GM12872 (cell line): ENCODE results near the gene IFT52.

Experiments used
- TF ChIP-seq, protein P1 (sequence below): IDR thresholded peaks from 3 replicates; pipeline ENCODE4 v1.5.1; 2011; ENCODE audit warnings: low read depth, mild to moderate bottlenecking, low read length, moderate library complexity; ENCODE audit not compliant: insufficient read depth

IFT52 gene

DNA sequence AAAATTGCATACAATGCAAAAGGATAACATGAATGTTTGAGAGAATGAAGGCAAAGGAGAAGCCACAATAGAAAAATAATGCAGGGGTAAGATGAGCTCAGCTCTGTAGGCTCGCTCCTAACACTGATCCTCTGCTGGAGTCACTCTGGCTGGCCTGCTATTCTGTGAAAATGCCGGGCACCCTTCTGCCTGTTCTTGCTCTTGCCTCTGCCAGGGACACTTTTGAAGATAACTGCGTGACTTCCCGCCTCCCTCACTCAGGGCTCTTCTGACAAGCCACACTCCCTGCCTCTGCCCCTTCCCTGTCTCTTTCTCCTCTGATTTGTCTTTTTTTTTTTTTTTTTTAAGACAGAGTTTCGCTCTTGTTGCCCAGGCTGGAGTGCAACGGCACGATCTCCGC is 40.9 kb downstream of the IFT52 start:
- TF ChIP-seq, protein P1, sequence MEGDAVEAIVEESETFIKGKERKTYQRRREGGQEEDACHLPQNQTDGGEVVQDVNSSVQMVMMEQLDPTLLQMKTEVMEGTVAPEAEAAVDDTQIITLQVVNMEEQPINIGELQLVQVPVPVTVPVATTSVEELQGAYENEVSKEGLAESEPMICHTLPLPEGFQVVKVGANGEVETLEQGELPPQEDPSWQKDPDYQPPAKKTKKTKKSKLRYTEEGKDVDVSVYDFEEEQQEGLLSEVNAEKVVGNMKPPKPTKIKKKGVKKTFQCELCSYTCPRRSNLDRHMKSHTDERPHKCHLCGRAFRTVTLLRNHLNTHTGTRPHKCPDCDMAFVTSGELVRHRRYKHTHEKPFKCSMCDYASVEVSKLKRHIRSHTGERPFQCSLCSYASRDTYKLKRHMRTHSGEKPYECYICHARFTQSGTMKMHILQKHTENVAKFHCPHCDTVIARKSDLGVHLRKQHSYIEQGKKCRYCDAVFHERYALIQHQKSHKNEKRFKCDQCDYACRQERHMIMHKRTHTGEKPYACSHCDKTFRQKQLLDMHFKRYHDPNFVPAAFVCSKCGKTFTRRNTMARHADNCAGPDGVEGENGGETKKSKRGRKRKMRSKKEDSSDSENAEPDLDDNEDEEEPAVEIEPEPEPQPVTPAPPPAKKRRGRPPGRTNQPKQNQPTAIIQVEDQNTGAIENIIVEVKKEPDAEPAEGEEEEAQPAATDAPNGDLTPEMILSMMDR, result no peak

DNA sequence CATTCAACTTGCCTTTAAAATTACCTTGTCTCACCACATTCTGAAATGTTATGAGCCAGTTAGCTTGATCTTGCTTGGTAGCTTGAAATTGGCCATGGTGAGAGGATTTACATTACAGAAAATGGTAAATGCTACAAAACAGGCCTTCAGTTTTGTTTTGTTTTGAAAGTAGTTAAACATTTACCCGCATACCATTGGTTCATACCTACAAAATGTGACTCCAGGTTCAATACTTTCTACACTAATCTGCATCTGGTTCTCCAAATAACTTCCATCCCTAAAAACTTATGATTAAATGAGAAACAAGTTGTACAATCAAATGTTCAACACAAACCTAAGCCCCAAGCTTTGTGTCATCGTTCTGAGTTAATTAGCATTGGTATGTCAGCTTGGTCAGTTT is 45.7 kb downstream of the IFT52 start:
- TF ChIP-seq, protein P1, result no peak

DNA sequence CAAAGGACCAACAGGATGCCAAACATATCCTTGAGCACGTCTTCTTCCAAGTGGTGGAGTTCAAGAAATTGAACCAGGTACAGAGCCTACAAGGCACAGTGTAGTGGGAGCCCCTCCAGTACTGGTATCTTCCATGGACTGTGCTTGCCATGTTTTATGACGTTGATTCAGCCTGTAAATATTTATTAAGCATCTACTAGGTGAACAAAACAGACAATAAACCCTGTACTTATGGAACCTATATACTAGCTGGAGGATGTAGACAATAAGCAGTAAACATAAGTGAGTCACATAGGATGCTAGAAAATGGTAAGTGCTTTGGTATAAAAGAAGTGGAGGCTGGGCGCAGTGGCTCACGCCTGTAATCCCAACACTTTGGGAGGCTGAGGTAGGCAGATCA is 51.8 kb downstream of the IFT52 start:
- TF ChIP-seq, protein P1, result no peak

DNA sequence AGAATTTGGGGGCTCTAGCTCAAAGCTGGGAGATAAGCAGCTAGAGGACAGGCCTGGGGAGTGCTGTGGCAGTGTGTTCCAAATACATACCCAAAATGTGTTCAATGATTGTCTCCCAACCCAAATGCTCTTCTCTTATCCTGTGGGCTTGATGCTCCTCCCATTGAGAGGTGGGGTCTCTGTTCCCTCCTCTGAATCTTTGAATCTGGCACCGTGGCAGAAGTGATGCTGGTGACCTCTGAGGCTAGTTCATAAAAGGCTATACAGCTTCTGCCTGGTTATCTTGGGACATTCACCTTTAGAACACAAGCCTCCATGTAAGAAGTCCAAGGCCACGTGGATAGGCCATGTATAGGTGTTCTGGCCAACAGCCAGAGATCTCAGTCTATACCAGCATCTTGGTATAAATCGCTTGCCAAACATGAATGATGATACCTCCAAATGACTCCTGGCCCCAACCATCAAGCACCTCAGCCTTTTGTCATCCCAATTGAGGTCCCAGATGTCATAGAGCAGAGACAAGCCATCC is 60.3 kb downstream of the IFT52 start:
- TF ChIP-seq, protein P1, result no peak

DNA sequence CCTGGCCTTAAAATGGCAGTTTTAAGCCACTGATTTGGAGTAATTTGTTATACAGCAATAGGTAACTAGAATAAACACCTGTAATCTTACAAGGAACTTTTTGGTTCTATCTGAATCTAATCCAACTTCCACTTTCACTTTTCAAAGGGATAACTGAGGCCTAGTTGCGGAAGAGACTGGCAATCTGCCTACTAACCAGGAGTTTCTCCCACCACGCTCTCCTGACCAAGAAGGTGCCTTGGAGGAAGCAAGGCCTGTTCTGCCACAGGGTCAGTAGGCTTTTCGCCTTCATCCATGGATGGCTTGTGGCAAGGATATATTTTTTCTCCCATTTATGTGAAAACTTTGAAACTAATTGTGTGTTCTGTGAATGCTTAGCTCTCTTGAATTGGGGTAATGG is 63.2 kb downstream of the IFT52 start:
- TF ChIP-seq, protein P1, result no peak

DNA sequence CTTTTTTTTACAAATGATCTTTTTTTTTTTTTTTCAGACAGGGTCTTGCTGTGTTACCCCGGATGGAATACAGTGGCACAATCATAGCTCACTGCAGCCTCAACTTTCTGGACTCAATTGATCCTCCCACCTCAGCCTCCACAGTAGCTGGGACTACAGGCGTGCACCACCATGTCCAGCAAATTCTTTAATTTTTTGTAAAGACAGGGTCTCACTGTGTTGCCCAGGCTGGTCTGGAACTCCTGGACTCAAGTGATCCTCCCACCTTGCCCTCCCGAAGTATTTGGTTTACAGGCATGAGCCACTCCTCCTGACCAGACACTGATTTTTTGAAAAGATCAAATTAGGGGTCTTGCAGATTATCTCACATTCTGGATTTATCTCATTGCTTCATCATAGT is 65.2 kb downstream of the IFT52 start:
- TF ChIP-seq, protein P1, result no peak

DNA sequence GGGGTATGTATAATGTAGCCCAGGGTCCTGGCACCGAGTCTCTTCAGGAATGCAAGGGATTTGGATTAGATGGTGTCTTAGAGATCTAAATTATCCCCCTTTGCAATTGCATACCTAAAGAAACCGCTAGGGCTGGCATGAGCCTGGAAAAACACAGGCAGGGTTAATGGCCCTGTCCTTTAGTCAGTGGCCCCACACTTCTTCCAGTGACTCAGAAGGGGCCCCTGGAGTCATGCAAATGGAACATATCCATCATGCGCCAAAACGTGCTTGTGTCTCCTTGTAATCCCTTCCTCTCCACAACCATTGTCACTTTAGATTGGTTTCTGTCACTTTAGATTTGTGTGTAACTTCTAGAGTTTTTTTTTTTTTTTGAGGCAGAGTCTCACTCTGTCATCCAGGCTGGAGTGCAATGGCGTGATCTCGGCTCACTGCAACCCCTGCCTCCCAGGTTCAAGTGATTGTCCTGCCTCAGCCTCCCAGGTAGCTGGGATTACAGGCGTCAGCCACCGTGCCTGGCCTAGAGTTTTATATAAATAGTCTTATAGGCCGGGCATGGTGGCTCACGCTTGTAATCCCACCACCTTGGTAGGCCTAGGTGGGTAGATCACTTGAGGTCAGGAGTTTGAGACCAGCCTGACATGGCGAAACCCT is 67.5 kb downstream of the IFT52 start:
- TF ChIP-seq, protein P1, result no peak
